ENCODE results near the gene CLBA1.
"Not testable (repeated sequence)": the region's sequence is repeated elsewhere in the genome, so short reads cannot be mapped to it uniquely, and the experiment has no call there.

The CLBA1 gene

GRCh38 chr14:104942586-104942985, 43.0 kb upstream of the CLBA1 start:
- Histone ChIP-seq H3K36me3 (ENCODE audit: insufficient read depth, low read length) (peaks cover 45% of the 10 kb centered on the region), H3K9me3 (replicated peaks; ENCODE audit: low read length) (no peaks in the 10 kb centered on the region), H3K4me2 (ENCODE audit: low read length) (no peak overlapping the region), H3K9ac (ENCODE audit: low read depth, low read length) (no peak overlapping the region), H3K4me3 (ENCODE audit: low read length) (no peak overlapping the region), H3K4me1 (ENCODE audit: control insufficient read depth, insufficient read depth, low read length) (no peaks in the 10 kb centered on the region), H3K27me3 (ENCODE audit: control insufficient read depth, insufficient read depth, low read length) (no peaks in the 10 kb centered on the region)

GRCh38 chr14:104943216-104944015, 42.2 kb upstream of the CLBA1 start:
- not testable (repeated sequence) for H3K4me3 ChIP-seq (ENCODE audit: low read length); H3K9ac ChIP-seq (ENCODE audit: low read depth, low read length); H3K4me2 ChIP-seq (ENCODE audit: low read length); H3K27me3 ChIP-seq (ENCODE audit: control insufficient read depth, insufficient read depth, low read length); H3K4me1 ChIP-seq (ENCODE audit: control insufficient read depth, insufficient read depth, low read length); H3K9me3 ChIP-seq (replicated peaks; ENCODE audit: low read length)
- H3K36me3 ChIP-seq (ENCODE audit: insufficient read depth, low read length), result peaks cover 40% of the 10 kb centered on the region

GRCh38 chr14:104944016-104944308, 41.6 kb upstream of the CLBA1 start:
- not testable (repeated sequence) for H3K4me1 ChIP-seq (ENCODE audit: control insufficient read depth, insufficient read depth, low read length); H3K9me3 ChIP-seq (replicated peaks; ENCODE audit: low read length); H3K4me3 ChIP-seq (ENCODE audit: low read length); H3K9ac ChIP-seq (ENCODE audit: low read depth, low read length); H3K27me3 ChIP-seq (ENCODE audit: control insufficient read depth, insufficient read depth, low read length); H3K4me2 ChIP-seq (ENCODE audit: low read length)
- H3K36me3 ChIP-seq (ENCODE audit: insufficient read depth, low read length), result peaks cover 39% of the 10 kb centered on the region

- not testable (repeated sequence) for H3K27me3 ChIP-seq (ENCODE audit: control insufficient read depth, insufficient read depth, low read length); H3K9ac ChIP-seq (ENCODE audit: low read depth, low read length); H3K4me2 ChIP-seq (ENCODE audit: low read length); H3K4me3 ChIP-seq (ENCODE audit: low read length); H3K9me3 ChIP-seq (replicated peaks; ENCODE audit: low read length); H3K4me1 ChIP-seq (ENCODE audit: control insufficient read depth, insufficient read depth, low read length)
- peaks cover 33% of the 10 kb centered on the region for H3K36me3 ChIP-seq (ENCODE audit: insufficient read depth, low read length)
Measured at GRCh38 chr14:104944436-104945205, 41.0 kb upstream of the CLBA1 start.

GRCh38 chr14:104945266-104945665, 40.3 kb upstream of the CLBA1 start:
- not testable (repeated sequence) for H3K9ac ChIP-seq (ENCODE audit: low read depth, low read length); H3K9me3 ChIP-seq (replicated peaks; ENCODE audit: low read length); H3K4me3 ChIP-seq (ENCODE audit: low read length); H3K27me3 ChIP-seq (ENCODE audit: control insufficient read depth, insufficient read depth, low read length); H3K4me2 ChIP-seq (ENCODE audit: low read length); H3K4me1 ChIP-seq (ENCODE audit: control insufficient read depth, insufficient read depth, low read length)
- peaks cover 26% of the 10 kb centered on the region for H3K36me3 ChIP-seq (ENCODE audit: insufficient read depth, low read length)

GRCh38 chr14:104945986-104946965, 39.3 kb upstream of the CLBA1 start:
- H3K4me1 ChIP-seq (ENCODE audit: control insufficient read depth, insufficient read depth, low read length); H3K27me3 ChIP-seq (ENCODE audit: control insufficient read depth, insufficient read depth, low read length): not testable (repeated sequence)
- H3K36me3 ChIP-seq (ENCODE audit: insufficient read depth, low read length), result peaks cover 16% of the 10 kb centered on the region

GRCh38 chr14:104947201-104947600, 38.4 kb upstream of the CLBA1 start:
- not testable (repeated sequence) for H3K27me3 ChIP-seq (ENCODE audit: control insufficient read depth, insufficient read depth, low read length); H3K9me3 ChIP-seq (replicated peaks; ENCODE audit: low read length); H3K4me2 ChIP-seq (ENCODE audit: low read length); H3K9ac ChIP-seq (ENCODE audit: low read depth, low read length); H3K4me3 ChIP-seq (ENCODE audit: low read length); H3K4me1 ChIP-seq (ENCODE audit: control insufficient read depth, insufficient read depth, low read length)
- peaks cover 12% of the 10 kb centered on the region for H3K36me3 ChIP-seq (ENCODE audit: insufficient read depth, low read length)

More at GRCh38 chr14:104945986-104946965, 39.3 kb upstream of the CLBA1 start:
- H3K9ac ChIP-seq (ENCODE audit: low read depth, low read length); H3K4me3 ChIP-seq (ENCODE audit: low read length); H3K4me2 ChIP-seq (ENCODE audit: low read length); H3K9me3 ChIP-seq (replicated peaks; ENCODE audit: low read length): not testable (repeated sequence)

GRCh38 chr14:104947881-104948735, 37.5 kb upstream of the CLBA1 start:
- not testable (repeated sequence) for H3K9ac ChIP-seq (ENCODE audit: low read depth, low read length); H3K4me1 ChIP-seq (ENCODE audit: control insufficient read depth, insufficient read depth, low read length); H3K4me3 ChIP-seq (ENCODE audit: low read length); H3K4me2 ChIP-seq (ENCODE audit: low read length); H3K27me3 ChIP-seq (ENCODE audit: control insufficient read depth, insufficient read depth, low read length); H3K9me3 ChIP-seq (replicated peaks; ENCODE audit: low read length)
- H3K36me3 ChIP-seq (ENCODE audit: insufficient read depth, low read length), result peaks cover 15% of the 10 kb centered on the region

GRCh38 chr14:104948736-104949031, 36.9 kb upstream of the CLBA1 start:
- no peaks in the 10 kb centered on the region for H3K4me1 ChIP-seq (ENCODE audit: control insufficient read depth, insufficient read depth, low read length)
- H3K4me3 ChIP-seq (ENCODE audit: low read length), result no peak overlapping the region
- H3K9ac ChIP-seq (ENCODE audit: low read depth, low read length), result no peak overlapping the region
- no peaks in the 10 kb centered on the region for H3K27me3 ChIP-seq (ENCODE audit: control insufficient read depth, insufficient read depth, low read length)
- no peaks in the 10 kb centered on the region for H3K9me3 ChIP-seq (replicated peaks; ENCODE audit: low read length)
- H3K36me3 ChIP-seq (ENCODE audit: insufficient read depth, low read length), result peaks cover 21% of the 10 kb centered on the region
- no peak overlapping the region for H3K4me2 ChIP-seq (ENCODE audit: low read length)

GRCh38 chr14:104949406-104949955, 36.1 kb upstream of the CLBA1 start:
- peaks cover 24% of the 10 kb centered on the region for H3K36me3 ChIP-seq (ENCODE audit: insufficient read depth, low read length)
- H3K4me2 ChIP-seq (ENCODE audit: low read length); H3K9ac ChIP-seq (ENCODE audit: low read depth, low read length); H3K9me3 ChIP-seq (replicated peaks; ENCODE audit: low read length); H3K27me3 ChIP-seq (ENCODE audit: control insufficient read depth, insufficient read depth, low read length); H3K4me1 ChIP-seq (ENCODE audit: control insufficient read depth, insufficient read depth, low read length); H3K4me3 ChIP-seq (ENCODE audit: low read length): not testable (repeated sequence)

All from skeletal muscle satellite cell (primary cell).